ENCODE measurements around the gene FSTL3.

FSTL3 gene

DNA sequence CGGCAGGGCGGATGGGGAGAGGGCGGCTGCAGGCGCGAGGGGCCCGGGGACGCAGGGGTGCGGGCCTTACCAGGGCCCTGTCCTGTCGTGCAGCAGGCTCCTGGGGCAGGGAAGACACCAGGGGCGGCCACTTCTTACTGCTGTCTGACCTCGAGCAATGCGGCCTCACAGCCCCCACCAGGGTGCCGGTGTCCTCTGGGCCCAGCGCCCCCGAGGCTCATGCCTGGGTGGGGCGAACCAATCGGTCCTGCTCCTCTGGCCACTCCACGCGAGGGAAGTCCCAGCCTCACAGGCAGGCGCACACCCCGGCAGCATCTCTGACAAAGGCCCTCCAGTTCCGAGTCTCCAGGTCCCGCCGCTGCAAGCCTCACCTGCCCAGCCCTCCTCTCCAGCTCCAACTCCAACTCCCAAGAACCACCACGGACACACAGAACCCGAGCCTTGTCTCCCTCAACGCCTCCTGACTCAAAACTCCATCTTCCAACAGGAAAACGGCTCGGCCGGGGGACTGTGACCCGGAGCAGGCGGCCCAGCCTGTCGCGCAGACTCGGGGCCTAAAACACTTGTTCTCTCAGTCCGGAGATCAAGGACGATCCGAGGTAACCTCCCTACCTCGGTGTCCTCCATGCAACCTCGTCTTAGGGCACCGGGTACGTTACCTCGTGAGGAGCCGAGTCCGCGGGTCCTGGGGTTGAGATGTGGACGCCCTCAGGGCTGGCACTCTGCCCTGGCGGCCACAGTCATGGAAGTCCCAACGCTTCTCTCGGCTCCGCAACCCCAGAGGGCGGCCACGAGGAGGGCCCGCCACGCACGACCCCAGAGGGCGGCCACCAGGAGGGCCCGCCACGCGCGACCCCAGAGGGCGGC, 30.0 kb upstream of the FSTL3 start:
- no peak for DNase-seq

DNA sequence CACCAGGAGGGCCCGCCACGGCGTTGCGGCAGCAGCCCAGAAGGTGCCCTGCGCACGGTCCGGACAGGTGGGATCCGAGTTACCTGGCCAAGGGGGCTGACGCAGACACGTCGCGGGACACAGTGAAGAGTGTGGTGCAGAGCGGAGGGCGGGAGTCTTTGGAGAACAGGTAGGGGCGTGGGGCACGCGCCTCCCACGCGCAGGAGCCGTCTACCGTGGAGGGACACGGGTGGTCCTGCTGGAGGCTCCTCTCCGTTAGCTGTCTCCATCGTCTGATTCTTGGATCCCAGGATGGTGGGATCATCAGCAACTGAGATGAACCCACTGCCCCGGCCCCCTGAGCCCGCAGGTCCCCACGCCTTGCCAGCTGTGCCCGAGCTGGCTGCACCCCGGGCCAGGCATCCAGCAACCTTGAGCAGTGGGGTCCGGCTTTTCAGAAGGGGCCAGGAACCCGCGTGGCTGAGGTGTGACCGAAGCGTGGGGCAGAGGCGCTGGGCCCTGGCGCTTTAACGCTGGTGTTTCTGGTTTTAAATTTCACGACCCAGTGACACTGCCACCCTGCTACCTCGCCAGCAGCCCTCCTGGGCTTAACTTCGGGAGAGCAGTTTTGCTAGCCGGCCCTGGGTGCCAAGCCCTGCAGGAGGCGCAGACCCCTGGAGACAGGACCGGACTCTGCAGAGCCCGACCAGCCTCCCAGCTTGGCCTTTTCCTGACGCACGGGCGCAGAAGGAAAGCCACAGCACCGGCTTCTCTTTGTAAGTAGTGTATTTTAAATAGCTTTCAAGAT, 29.2 kb upstream of the FSTL3 start:
- no peak for DNase-seq

DNA sequence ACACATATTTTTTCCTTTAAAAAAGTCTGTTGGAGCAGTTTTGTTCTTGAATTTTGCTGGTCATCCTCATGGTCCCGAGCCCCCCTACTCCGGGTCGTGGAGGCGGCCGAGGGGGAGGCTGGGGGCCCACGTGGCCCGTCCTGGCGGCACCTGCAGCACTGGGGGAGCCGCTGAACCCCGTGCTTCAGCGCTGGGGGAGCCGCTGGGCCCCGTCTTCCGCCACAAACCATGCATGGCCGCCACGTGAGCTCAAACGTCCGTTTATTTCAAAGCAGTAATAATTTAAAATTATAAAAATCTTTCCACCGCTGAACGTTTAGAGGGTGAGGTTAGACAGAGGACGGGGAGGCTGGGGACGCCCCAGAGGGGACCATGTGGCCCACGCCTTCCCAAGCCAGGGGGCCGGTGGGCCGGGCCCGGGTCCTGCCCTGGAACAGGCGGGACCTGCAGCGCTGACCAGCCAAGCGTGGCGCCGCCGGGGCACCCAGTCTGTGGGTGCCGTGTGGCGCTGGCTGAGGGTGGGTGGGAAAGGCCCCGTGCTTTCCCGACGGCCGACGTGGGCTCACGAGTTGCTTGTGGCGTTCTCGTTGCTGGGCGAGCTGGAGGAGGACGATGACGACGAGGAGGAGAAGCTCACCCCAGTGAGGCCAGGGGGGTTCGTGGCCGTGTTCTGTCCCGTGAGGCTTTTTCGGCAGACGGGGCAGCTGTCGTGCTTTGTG, 28.5 kb upstream of the FSTL3 start:
- DNase-seq = no peak

DNA sequence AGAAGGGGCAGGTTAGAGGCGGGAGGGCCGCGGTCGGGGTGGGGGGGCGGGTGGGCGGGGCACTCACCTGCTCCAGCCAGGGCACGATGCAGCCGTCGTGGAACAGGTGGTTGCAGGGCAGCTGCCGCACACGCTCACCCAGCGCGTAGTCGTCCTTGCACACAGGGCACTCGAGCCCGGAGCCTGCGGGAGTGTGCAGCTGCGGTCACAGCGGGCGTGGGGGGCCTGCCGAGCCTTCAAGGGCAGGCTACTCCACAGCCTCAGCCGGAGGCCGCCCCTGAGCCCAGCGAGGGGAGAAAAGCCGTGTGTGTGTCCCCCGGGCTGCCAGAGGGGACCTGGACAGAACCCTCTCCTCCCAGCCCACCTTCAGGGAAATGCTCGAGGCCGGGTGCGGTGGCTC, 27.9 kb upstream of the FSTL3 start:
- no peak for DNase-seq

DNA sequence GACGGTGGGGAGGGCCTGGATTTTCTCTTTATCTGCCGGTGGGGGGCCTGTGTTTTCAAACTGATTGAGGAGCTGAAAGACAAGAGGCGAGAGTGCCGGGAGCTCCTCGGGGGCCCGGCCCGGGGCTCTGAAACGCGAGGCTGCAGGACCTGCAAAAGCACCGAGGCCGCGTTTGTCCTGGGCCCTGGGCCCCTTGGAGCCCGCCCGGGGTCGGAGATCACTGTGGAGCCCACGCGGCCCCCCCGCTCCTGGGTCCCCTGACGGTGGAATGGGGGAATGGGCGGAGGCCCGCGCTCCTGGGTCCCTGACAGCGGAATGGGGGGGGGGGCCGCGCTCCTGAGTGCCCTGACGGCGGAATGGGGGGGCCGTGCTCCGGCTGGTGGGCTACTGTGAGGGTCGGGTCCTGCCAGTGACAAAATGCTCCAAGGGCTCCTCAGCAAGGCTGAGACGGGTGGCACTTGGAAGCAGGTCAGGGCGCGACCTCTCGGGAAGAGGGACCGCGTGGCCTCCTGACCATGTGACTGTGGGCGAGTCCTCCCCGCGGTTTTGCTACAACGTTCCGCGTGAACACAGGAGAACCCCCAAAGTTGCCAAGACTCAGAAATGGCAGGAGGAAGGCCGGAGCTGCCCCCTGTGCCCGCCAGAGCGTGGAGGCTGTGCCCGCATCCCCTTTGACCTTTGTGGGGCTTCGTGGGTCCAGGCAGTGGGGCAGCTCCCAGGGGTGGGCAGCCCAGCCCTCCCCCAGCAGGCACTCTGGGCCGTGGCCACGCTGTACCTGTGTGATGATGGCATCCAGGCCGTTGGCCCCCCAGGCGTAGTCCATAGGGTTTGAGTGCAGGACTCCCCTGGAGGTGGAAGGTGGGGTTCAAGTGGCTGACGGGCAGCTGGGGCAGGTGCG, 27.0 kb upstream of the FSTL3 start:
- DNase-seq = no peak

DNA sequence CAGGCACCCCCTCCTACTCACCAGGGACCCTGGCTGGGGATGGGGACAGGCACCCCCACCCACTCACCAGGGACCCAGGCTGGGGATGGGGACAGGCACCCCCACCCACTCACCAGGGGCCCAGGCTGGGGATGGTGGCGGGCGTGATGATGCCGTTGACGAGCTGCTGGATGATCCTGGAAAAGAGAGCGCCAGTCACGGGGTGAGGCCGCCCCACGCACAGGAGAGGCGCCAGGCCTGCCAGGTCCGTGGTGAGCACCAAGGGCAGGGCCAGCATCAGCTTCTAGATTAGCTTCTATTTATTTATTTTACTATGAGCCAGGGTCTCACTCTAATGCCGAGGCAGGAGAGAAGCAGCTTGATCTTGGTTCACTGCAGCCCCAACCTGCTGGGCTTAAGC, 26.1 kb upstream of the FSTL3 start:
- no peak for DNase-seq

DNA sequence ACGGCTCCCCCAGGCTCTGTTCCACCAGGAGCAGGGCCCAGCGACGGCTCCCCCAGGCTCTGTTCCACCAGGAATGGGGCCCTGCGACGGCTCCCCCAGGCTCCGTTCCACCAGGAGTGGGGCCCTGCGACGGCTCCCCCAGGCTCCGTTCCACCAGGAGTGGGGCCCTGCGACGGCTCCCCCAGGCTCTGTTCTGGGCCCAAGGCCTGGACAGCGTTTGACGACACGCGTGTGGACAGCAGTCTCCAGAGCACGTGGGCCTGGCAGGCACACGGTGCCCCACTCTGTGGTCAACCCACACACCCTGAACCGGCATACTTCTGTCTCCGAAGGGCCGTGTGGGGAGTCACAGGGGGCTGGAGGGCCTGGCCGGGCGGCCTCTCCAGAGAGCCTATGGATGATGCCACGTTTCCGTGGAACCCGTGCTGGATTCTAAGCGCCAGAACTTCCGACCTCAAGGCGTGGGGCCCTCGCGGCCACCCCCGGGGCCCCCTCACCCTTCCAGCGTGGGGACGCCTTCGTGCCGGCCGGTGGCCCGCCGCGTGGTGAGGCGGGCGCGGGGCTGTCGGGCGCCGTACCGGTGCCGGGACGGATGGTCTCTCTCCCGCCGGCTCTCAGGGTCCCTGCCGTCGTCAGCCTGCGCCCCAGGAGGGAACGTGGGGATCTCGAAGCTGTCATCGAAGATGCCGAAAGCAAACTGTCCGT, 24.9 kb upstream of the FSTL3 start:
- no peak for DNase-seq

DNA sequence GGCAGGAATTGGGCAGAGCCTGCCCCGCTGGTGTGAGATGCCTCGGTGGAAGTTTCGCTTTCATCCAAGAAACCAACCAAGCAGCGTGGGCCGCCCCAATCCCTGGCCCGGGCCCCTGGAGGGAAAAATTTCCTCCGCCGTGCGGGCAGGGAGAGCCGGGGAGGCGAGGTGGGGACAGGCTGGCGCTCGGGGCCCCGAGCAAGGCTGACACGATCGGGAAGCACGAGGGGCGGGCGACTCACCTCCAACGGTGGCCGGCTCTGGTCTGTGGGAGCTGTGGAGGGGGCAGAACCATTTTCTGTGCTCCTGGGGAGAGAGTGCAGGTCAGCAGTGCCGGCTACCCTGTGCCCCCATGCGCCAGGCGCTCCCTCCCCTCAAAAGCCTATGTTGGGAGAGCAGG, 24.2 kb upstream of the FSTL3 start:
- no peak for DNase-seq

DNA sequence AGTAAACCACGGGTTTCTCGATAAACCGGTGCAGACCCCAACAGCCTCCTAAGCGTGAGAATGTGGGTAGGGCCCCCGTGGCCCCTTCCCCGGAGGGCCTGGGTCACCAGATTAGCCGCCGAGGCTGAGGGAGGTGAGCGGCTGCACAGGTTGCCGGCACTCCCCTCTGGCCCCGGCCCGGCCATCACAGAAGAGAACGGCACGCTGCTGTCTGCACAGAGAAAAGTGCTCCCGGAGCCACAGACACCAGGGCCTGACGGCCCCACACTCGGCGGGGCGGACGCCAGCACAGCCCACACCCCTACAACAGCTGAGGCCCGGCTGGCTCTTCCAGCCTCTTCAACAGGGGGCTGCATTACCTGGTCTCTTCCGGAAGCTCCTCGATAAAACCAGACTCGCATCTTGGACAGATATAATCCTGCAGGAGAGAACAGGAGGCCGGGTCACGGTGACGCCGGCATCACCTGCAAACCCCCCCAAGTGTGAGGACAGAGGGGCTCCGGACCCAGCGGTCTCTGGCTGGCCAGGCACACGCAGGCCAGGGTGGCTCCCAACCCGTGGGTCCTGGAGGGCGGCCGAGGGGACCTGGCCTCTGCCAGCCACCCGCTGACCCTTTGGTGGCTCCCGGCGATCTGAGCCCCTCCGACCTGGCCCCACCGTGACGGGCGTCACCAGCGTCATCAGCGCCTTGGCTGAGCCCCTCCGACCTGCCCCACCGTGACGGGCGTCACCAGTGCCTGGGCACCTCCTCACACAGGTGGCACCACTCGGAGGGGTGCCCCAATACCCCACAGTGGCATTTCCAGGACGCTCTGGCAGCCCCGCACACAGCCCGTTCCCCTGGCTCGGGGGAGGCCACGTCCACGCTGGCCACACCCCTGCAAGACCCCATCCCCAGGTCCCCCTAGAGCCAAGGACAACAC, 23.5 kb upstream of the FSTL3 start:
- no peak for DNase-seq

DNA sequence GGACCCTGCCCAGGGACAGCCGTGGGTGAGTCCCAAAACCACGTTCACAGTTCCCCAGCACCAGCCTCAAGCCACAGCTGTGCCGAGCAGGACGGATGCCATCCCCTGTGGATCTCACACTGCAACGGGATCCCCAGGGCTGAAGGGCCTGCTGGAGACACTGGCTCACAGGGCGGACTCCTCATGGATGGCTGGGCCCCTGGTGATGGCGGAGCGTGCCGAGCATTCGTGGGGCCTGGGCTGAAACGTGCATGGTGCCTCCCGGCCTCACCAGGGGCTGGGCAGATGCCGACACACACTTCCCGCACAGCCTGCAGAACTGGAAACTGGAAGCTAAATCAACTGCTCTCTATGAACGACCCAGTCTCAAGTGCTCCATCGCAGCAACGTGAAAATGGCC, 22.8 kb upstream of the FSTL3 start:
- no peak for DNase-seq

DNA sequence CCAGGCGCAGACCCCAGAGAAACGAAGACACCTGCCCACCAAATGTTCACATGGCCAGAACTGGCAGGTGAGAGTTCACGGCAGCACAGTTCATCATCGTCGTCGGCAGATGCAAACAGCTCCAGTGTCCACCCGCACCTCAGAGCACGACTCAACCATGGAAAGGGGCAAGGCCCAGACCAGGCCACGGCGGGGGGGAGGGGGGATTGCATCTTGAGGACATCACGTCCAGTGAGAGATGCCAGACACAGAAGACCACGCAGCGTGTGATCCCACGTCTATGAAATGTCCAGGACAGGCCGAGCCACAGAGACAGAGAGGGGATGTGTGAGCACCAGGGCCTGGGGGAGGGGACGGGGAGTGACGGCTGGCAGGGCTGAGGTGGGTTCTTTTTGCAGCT, 20.5 kb upstream of the FSTL3 start:
- DNase-seq = no peak

DNA sequence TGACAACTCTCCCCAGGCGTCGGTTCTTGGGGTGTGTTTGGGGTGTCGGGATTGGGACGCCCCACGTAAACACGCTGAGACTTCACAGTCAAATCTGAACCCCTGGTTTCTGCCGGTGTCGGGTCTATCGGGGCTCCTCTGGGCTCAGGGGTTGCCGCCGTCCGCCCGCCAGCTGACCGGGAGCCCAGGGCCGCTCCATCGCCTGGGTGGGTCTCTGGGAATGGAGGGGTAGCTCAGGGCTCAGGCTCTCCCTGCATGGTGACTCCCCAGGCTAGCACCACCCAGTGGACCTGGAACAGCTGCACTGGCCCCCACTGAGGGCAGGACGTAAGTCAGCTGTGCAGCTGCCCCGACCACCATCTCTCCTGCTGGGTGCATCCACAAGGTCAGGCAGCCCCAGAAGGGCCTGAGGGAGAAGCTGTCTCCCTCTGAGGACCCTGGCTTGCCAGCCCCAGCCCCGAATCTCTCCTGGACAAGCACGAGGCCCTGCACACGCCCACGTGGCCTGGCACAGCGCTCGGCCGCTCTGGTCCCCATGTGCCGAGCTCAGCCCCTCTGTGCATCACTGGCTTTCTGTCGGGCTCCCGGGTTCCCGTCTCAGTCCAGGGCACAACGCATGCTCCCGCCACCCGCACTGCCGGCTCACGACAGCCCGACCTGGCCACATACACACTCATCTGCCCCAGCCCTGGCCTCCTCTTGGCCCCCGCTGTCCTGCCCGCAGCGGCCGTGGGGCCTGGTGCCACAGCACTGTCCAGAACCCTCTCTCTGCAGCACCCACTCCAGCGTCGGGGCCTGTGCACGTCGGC, 19.2 kb upstream of the FSTL3 start:
- DNase-seq = no peak

DNA sequence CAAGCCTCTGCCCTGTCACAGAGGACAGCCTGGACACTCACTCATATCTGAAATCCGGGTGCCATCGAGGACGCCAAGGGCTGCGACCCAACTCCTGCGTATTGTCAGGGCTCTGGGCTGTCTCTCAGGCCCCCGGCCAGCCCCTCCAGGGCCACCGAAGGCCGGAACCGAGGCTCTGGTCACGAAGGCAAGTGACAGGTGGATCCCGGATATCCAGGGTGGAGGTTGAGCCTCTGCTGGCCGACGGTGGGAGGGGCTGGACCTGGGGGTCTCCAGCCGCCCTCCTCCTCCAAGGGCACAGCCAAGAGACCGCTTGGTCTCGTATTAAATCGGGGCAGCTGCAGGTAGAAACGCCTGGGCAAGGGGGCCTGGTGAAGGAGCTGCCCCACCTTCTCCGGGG, 18.6 kb upstream of the FSTL3 start:
- no peak for DNase-seq

DNA sequence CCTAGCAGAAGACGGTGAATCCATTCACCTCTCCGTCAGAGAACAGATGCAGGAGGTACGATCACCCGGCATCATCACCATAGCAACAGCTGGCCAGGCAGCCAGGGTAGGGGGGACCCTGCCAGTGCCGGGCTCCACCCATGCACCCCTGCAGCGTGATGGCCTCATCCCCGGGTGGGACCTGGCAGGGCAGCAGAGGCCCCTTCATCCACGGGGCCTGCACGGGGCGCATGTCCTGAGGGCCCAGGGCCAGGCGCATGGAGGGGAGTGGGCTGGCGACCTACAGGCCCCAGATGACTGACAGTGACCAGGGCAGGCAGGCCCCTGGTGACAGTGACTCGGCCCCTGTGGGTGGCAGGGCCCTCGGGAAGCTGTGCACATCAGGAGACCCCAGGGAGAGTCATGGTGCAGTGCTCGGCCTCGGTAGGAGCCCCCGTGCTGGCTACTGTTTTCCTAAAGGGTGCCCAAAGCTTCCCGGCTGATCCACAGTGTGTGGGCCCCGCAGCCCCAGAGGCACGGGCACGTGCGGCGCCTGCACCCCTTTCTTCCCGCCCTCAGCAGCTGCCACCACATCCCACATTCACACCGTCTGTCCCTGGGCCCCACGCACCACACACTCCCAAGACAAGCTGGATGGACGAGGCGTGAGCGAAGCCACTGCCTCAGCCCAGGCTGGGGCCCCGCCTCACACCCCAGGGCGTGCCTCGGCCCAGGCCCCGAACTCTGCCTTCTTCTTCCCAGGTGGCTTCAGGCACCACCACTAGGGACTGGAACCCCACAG, 17.9 kb upstream of the FSTL3 start:
- DNase-seq = no peak

DNA sequence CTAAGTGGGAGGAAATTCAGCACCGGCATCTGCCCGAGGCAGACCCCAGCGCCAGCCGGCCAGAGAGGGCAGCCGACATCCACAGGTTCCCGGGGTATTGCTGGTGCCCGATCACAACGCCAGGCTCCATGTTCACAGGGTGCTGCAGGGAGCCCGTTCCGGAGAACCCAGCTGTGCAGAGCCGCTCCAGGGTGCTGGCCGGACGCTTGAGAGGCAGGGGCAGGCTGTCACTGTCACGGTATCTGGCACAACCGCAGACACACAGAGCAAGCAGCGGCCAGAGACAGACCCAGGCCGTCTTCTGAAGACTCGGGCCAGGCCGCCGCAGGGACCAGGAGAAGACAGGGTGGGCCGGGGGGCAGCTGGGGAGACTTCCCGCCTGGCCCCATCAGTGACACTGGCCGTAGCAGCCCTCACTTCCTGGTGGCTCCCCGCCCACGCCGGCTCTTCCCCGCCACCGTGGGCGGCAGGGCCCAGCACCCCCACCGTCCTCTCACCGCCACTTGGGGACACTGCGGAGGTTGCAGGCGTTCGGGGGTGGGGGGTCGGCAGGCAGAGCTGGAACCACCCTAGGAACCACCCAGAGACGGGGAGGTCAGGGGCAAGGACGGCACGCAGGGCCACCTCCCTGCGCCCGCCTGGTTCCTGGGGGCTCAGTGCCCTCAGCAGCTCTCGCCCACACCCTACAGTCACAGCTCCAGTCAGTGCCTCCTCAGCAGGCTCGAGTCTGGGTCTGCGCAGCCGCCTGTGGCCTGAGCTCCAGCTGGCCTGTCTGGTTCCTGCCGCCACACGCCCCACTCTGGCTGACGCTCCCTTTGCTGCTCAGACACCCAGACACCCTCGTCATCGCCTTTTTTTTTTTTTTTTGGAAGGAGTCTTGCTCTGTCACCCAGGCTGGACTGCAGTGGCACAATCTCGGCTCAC, 17.0 kb upstream of the FSTL3 start:
- peak; percentile 85 for DNase-seq

DNA sequence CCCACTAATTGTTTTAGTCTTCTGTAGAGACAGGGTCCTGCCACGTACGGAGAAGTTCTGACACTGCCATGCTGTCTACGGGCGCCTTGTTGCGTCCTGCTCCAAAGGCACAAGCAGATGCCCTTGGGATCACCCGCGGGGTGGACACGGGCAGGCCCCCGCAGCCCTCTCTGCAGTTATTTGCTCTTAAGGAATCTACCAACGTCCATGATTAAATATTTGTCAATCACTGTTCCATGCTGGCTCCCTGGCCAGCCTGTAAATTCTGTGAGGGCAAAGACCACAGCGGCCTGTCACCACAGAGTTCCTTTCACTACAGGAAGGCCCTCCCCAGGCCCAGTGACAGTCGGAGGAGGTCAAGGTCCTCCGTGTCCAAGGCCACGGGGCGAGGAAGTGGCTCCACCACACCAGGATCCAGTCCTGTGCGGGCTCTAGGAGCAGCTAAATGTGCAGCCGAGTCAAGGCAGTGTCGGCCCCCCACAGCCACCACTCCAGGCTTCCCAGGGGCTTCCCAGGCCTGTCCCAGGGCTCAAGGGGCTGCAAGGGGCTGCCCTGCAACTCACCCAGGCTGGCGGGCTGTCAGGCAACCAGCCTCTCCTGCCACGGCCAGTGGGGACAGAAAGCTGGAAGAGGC, 15.3 kb upstream of the FSTL3 start:
- DNase-seq = no peak

All from activated gamma-delta T cell (primary cell).